ENCODE data around the gene ENPP1.

ENPP1 gene

DNA sequence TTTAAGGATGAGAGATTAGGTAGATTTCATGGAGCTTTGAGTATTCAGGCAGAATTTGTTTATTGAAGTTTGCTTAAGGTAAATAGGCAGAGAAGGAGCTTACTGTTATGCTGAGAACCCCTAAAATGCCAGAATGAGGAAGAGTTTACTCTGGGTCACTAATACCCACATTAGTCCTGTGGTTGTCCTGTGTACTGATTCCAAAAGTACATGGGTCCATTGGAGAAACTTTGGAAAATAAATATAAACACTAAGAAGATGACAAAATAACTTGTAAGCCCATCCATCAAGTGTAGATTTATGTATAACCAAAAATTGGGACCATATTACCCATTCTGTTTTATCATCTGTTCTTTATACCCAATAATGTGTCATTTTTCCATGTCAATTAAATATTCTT is 31.6 kb downstream of the ENPP1 start:
- TF ChIP-seq, protein P1, sequence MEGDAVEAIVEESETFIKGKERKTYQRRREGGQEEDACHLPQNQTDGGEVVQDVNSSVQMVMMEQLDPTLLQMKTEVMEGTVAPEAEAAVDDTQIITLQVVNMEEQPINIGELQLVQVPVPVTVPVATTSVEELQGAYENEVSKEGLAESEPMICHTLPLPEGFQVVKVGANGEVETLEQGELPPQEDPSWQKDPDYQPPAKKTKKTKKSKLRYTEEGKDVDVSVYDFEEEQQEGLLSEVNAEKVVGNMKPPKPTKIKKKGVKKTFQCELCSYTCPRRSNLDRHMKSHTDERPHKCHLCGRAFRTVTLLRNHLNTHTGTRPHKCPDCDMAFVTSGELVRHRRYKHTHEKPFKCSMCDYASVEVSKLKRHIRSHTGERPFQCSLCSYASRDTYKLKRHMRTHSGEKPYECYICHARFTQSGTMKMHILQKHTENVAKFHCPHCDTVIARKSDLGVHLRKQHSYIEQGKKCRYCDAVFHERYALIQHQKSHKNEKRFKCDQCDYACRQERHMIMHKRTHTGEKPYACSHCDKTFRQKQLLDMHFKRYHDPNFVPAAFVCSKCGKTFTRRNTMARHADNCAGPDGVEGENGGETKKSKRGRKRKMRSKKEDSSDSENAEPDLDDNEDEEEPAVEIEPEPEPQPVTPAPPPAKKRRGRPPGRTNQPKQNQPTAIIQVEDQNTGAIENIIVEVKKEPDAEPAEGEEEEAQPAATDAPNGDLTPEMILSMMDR (IDR thresholded peaks at IDR 0.05) = no peak
- Histone ChIP-seq H3K27me3 (no peaks in the 10 kb centered on the region), H3K4me3 (ENCODE audit: low read depth in 1 of 2, low read length in 1 of 2) (no peak overlapping the region), H3K27ac (no peak overlapping the region), H3K9me3 (no peaks in the 10 kb centered on the region), H3K4me1 (ENCODE audit: control insufficient read depth in 1 of 2, insufficient read depth in 1 of 2, low read depth in 1 of 2, low read length in 1 of 2) (no peaks in the 10 kb centered on the region), H3K36me3 (no peaks in the 10 kb centered on the region)

DNA sequence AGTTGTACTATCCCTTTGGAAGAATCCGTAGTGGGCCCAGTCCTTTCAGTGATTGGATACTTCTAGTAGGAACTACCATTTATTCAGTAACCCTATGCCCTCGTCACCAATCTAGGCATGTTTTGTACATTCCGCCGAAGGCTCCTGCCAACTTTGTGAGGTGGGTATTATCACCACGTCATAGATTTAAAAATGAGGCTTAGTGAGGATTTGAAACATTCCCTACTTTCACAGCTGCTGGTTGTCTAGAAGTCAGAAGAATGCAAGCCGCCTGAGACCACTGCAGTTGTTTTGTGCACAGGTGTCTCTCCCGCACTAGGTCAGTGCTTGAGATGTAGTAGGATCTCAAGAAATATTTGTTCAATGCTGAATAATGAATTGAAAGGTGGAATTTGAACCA is 32.6 kb downstream of the ENPP1 start:
- TF ChIP-seq, protein P1 (IDR thresholded peaks at IDR 0.05) = no peak
- no peaks in the 10 kb centered on the region for H3K27me3 ChIP-seq
- no peaks in the 10 kb centered on the region for H3K4me1 ChIP-seq (ENCODE audit: control insufficient read depth in 1 of 2, insufficient read depth in 1 of 2, low read depth in 1 of 2, low read length in 1 of 2)
- no peak overlapping the region for H3K27ac ChIP-seq
- H3K36me3 ChIP-seq = no peaks in the 10 kb centered on the region
- no peaks in the 10 kb centered on the region for H3K9me3 ChIP-seq
- no peak overlapping the region for H3K4me3 ChIP-seq (ENCODE audit: low read depth in 1 of 2, low read length in 1 of 2)

DNA sequence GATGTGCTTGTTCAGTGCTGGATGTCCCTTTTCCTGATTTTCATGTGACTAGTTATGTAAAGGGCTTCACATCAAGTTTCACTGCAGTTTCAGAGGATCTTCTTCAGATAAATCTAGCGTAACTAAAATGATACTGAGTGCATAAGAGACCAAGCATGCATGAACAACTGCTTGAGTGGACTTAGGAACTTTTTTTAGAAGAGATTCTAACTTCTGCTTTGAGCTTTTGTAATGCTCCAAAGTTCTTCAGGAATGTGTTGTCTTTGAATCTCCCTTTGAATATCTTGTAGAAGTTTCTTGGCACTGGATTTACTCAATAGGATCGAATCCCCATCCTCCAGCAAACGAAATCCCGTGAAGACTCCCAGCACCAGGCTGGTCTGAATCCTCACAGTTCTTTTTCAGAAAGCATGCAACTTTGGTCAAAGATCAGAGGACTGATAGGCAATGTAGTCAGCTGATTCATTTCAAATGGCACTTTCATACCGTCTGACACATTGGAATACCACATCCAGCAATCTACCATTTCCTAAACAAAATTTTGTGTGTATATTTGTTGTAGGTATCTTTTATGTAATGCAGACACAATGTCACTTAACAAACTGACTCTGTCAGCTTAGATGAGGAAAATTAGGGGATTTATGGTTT is 33.2 kb downstream of the ENPP1 start:
- TF ChIP-seq, protein P1 (IDR thresholded peaks at IDR 0.05) = no peak
- Histone ChIP-seq H3K9me3 (no peaks in the 10 kb centered on the region), H3K27ac (no peak overlapping the region), H3K27me3 (no peaks in the 10 kb centered on the region), H3K36me3 (no peaks in the 10 kb centered on the region), H3K4me1 (ENCODE audit: control insufficient read depth in 1 of 2, insufficient read depth in 1 of 2, low read depth in 1 of 2, low read length in 1 of 2) (no peaks in the 10 kb centered on the region), H3K4me3 (ENCODE audit: low read depth in 1 of 2, low read length in 1 of 2) (no peak overlapping the region)

DNA sequence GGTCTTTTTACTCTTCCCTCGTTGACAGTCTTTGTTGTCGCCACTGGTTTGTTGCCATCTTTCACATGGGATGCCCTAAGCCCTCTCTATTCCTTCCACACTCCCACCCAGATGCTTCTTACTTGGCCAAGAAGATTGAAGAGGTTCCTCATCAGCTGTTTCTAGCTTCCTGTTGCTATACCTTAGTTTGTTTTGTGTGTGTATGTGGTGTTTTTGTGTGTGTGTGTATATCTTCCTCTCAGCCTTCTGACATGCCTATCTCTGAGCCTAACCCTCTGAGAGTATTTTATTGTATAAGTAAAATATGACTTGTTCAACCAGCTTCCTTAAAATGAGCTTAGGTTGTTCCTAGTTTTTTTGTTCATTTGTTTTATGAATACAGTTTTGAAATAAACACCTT is 35.9 kb downstream of the ENPP1 start:
- TF ChIP-seq, protein P1 (IDR thresholded peaks at IDR 0.05) = no peak
- H3K4me1 ChIP-seq (ENCODE audit: control insufficient read depth in 1 of 2, insufficient read depth in 1 of 2, low read depth in 1 of 2, low read length in 1 of 2) = no peaks in the 10 kb centered on the region
- H3K27ac ChIP-seq = no peak overlapping the region

DNA sequence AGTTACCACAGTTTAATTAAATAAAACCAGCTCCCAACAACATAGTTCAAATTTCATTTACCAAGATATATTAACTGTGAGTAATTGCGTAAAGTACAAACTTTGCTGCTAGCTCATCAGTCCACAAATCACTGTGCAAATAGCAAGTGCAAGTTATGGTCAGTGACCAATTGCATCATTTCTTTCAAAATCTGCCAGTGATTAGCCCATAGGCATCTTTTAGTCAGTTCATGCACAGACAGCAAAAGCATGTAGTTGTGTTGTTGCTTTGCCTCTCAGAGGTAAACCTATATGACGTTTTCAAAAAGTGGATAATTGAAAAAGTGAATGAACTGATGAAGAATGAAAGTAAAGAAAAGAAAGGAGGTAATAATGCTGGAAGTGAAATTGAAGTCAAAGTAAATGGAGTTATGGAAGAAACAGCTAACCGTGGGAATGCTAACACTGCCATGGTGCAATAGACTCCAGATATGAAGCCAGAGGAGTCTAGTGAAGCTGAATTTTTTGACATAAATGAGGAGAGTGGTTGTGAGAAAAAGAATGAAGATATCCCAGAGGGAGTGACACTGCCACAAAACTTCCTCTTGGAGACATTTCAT is 36.5 kb downstream of the ENPP1 start:
- H3K27me3 ChIP-seq = no peaks in the 10 kb centered on the region
- no peaks in the 10 kb centered on the region for H3K4me1 ChIP-seq (ENCODE audit: control insufficient read depth in 1 of 2, insufficient read depth in 1 of 2, low read depth in 1 of 2, low read length in 1 of 2)
- H3K27ac ChIP-seq = no peak overlapping the region
- no peak overlapping the region for H3K4me3 ChIP-seq (ENCODE audit: low read depth in 1 of 2, low read length in 1 of 2)
- TF ChIP-seq, protein P1 (IDR thresholded peaks at IDR 0.05) = no peak
- H3K9me3 ChIP-seq = no peaks in the 10 kb centered on the region
- no peaks in the 10 kb centered on the region for H3K36me3 ChIP-seq

More for the DNA sequence above, 35.9 kb downstream of the ENPP1 start:
- Histone ChIP-seq H3K27me3 (no peaks in the 10 kb centered on the region), H3K4me3 (ENCODE audit: low read depth in 1 of 2, low read length in 1 of 2) (no peak overlapping the region), H3K9me3 (no peaks in the 10 kb centered on the region), H3K36me3 (no peaks in the 10 kb centered on the region)
